Germinal center (tissue), 1 donor: Measurements from ENCODE around the gene GHR.
"Not testable (repeated sequence)": the region's sequence is repeated elsewhere in the genome, so short reads cannot be mapped to it uniquely, and the experiment has no call there.

Experiments used
- DNase-seq: peaks from one replicate; pipeline ENCODE4 v3.0.0; 2012; ENCODE audit warnings: mixed read lengths, low spot score

The GHR gene

GRCh38 chr5:42718591-42718990, 295.4 kb downstream of the GHR start:
- no peak for DNase-seq

GRCh38 chr5:42719034-42719433, 295.8 kb downstream of the GHR start:
- DNase-seq, result no peak

- no peak for DNase-seq
Measured at GRCh38 chr5:42720251-42720650, 297.0 kb downstream of the GHR start.

- DNase-seq, result no peak
Measured at GRCh38 chr5:42721484-42721883, 298.2 kb downstream of the GHR start.

GRCh38 chr5:42734531-42735058, 311.4 kb downstream of the GHR start:
- DNase-seq, result not testable (repeated sequence)

GRCh38 chr5:42740920-42741319, 317.7 kb downstream of the GHR start:
- no peak for DNase-seq

GRCh38 chr5:42745426-42745825, 322.2 kb downstream of the GHR start:
- DNase-seq, result no peak

GRCh38 chr5:42745856-42746255, 322.6 kb downstream of the GHR start:
- DNase-seq, result no peak

GRCh38 chr5:42749020-42749419, 325.8 kb downstream of the GHR start:
- DNase-seq, result no peak

- DNase-seq, result no peak
Measured at GRCh38 chr5:42750507-42750906, 327.3 kb downstream of the GHR start.

GRCh38 chr5:42751044-42751443, 327.8 kb downstream of the GHR start:
- DNase-seq, result no peak

GRCh38 chr5:42753099-42753498, 329.9 kb downstream of the GHR start:
- DNase-seq, result no peak

- DNase-seq, result peak; percentile 36
Measured at GRCh38 chr5:42756606-42757601, 333.7 kb downstream of the GHR start, which contains the start of gene CCDC152. Gene CCDC152 (plus strand): TSS chr5:42756818. CDS start chr5:42759122, 2,304 bp downstream.

GRCh38 chr5:42759456-42759855, 336.2 kb downstream of the GHR start:
- DNase-seq, result no peak

- DNase-seq, result no peak
Measured at GRCh38 chr5:42760426-42760825, 337.2 kb downstream of the GHR start.

- no peak for DNase-seq
Measured at GRCh38 chr5:42761791-42762190, 338.6 kb downstream of the GHR start.

- peak; percentile 4 for DNase-seq
Measured at GRCh38 chr5:42767491-42768105, 344.4 kb downstream of the GHR start.

GRCh38 chr5:42768106-42768504, 344.9 kb downstream of the GHR start:
- no peak for DNase-seq

- DNase-seq, result no peak
Measured at GRCh38 chr5:42770003-42770402, 346.8 kb downstream of the GHR start.
